Activated T-helper 1 cell treated with Interleukin-2 at 50 U/mL for 16 hours (primary cell): ENCODE measurements around the gene MAMSTR.
A peak's percentile ranks its signal among the peaks of the same experiment; 100 is the strongest.
"Not testable (repeated sequence)": the region's sequence is repeated elsewhere in the genome, so short reads cannot be mapped to it uniquely, and the experiment has no call there.

Experiments
- DNase-seq: peaks from one replicate; pipeline ENCODE4 v3.0.0-alpha.2; 2020; ENCODE audit warnings: low read depth

Gene MAMSTR

GRCh38 chr19:48719263-48720171 lies at the start of gene MAMSTR:
TSS of gene MAMSTR (minus strand) at chr19:48719725. CDS start at chr19:48719031, 694 bp downstream.
- no peak for DNase-seq

DNA sequence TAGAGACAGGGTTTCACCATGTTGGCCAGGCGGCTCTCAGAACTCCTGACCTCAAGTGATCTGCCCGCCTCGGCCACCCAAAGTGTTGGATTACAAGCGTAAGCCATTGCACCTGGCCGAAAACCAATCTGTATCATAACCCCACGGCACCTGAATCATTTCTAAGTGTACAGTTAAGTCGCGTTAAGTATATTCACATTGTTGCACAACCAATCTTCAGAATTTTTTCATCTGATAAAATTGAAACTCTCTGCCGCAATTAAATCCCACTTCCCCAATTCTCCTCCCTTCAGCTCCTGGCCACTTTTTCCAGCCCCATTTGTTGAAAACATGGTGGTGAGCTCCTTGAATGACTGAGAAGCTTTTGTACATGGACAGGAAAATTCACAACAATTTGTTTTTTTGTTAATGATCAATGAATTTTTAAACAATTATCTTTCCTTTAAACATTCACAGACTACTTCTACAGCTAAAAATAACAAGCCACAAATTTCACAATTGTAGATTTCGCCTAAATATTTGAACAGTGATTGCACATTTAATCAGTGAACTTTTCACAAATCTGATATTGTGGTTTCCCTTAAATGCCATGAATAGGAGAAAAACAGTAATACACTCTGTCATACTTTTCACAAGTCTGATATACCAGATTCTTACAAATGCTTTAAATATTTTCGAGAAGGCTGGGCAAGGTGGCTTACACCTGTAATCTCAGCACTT lies 49.6 kb upstream of the MAMSTR start:
- no peak for DNase-seq

DNA sequence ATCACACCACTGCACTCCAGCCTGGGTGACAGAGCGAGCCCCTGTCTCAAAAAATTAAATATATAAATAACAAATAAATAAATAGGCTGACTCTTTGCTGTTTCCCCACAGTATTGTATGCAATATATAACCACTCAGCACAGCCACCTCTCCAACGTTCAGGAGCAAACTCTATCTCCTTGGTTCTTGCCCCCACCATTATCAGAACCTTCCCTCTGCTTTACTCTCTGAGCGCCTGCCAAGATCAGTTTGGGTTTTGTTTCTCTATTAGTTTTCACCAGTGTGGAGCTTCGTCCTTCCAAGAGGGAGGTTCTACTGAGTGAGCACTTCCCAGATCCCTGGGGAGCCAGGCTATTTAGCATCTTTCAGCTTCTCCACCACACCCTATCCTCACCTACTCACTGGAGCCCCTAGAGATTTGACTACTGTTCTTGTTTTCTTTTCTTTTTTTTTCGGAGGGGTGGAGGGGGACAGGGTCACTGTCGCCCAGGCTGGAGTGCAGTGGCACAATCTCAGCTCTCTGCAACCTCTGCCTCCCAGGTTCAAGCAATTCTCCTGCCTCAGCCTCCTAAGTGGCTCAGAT lies 48.7 kb upstream of the MAMSTR start:
- DNase-seq: not testable (repeated sequence)

DNA sequence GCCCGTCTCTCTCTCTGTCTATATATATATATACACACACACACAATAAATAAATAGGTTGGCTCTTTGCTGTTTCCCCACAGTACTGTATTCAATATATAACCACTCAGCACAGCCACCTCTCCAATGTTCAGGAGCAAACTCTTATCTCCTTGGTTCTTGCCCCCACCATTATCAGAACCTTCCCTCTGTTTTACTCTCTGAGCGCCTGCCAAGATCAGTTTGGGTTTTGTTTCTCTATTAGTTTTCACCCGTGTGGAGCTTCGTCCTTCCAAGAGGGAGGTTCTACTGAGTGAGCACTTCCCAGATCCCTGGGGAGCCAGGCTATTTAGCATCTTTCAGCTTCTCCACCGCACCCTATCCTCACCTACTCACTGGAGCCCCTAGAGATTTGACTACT lies 46.3 kb upstream of the MAMSTR start:
- not testable (repeated sequence) for DNase-seq

DNA sequence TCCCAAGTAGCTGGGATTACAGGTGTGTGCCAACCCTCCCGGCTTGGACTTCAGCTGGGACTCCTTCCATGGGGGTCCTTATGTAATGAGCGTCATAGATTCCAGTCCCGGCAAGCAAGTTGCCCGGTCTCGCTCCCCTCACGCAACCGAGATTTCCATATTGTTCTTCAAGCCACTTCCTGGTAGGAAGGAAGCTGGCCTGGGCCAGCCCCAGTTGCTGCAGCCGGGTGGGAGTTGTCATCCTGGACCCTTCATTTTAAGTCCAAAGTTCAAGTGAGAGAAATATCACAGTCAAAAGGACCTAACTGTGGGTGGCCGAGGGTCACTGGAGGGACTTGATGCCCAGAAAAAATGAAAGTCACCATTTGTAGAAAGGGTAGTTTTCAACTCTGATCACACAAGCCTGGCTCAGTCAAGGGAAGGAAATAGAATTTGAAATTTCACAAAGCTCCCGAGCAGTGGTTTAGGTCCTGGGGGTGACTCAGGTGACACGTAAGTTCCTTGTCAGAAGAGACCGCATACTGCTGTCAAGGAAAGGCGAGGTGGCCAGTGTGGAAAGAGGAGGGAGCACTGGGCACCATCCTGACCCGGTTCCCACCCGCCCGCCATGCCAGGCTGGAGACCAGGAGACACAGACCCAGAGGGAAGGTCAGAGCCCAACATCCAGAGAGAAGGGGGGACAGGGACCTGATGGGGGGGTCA lies 41.1 kb upstream of the MAMSTR start:
- DNase-seq: no peak

DNA sequence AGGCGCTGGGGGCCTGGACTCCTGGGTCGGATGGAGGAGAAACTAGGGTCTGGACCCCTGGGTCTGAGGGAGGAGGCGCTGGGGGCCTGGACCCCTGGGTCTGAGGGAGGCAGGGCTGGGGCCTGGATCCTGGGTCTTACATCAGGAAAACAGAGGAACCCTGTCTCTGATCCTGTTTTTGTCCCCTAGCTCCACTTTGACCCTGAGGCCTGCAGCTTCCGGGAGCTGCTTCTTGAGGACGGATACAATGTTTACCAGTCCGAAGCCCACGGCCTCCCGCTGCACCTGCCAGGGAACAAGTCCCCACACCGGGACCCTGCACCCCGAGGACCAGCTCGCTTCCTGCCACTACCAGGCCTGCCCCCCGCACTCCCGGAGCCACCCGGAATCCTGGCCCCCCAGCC lies 38.2 kb upstream of the MAMSTR start:
- DNase-seq: no peak

DNA sequence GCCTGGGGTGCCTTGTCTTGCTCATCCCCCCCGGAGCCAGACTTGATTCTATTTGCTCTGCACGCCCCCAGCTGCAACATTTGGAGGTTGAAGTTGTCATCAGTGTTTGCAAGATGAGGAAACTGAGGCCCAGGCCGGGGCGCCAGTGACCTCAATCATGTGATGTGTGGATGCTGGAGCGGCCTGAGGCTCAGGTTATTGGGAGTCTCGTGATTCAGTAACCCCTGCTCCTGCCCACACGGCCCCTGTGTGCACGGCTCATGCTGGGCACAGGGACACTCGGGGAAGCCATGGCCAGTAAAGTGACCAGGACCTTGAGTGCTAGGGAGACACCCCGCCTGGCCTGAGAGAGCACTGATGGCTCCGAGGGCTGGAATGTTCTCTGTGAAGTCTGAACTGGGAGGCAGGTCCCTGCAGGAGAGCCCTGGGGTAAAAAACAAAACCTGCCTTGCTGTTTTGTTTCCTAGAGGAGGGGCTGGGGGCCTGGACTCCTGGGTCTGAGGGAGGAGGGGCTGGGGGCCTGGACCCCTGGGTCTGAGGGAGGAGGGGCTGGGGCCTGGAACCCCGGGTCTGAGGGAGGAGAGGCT lies 37.7 kb upstream of the MAMSTR start:
- no peak for DNase-seq

DNA sequence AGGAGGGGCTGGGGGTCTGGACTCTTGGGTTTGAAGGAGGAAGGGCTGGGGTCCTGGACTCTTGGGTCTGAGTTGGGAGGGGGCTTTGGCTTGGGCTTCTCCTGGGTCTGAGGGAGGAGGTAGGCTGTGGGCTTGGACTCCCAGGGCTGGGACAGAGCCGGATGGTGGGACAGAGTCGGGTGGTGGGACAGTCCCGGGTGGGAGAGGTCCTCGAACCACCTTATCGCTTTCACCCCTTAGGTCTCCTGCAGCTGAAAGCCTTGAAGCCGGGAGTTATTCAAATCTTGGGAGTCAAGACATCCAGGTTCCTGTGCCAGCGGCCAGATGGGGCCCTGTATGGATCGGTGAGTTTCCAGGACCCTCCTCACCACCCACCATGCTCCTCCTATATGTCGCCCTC lies 37.2 kb upstream of the MAMSTR start:
- DNase-seq: no peak

- no peak for DNase-seq
These were observed 36.7 kb upstream of the MAMSTR start for GRCh38 chr19:48756212-48756611.

GRCh38 chr19:48755787-48756186 lies 36.3 kb upstream of the MAMSTR start:
- no peak for DNase-seq

DNA sequence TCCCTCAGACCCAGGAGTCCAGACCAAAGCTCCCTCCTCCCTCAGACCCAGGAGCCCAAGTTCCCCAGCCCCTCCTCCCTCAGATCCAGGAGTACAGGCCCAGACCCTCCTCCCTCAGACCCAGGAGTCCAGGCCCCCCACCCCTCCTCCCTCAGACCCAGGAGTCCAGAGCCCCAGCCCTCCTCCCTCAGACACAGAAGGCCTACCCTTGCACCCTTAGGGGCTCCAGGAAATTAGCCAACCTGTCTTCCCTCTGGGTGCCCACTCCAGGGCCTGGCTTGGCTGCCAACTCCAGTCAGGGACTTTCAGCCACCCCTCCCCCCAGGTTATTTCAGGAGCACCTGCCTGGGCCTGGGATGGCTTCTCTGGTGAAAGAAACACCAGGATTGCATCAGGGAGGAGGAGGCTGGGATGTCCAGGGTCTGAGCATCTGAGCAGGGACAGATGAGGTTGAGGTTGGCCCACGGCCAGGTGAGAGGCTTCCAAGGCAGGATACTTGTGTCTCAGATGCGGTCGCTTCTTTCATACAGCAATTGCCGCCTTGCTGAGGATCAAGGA lies 35.6 kb upstream of the MAMSTR start, which contains the start of gene FGF21:
Gene FGF21 (plus strand): TSS at position 441 of the 558 bp plus-strand sequence. CDS start 713 bp downstream, outside the sequence.
- no peak for DNase-seq

- peak; percentile 15 for DNase-seq
These were observed 33.2 kb upstream of the MAMSTR start, which contains the start of gene FUT1 for GRCh38 chr19:48752496-48753365. TSS of gene FUT1 (minus strand) at chr19:48752641. CDS start at chr19:48751281, 1,360 bp downstream.

DNA sequence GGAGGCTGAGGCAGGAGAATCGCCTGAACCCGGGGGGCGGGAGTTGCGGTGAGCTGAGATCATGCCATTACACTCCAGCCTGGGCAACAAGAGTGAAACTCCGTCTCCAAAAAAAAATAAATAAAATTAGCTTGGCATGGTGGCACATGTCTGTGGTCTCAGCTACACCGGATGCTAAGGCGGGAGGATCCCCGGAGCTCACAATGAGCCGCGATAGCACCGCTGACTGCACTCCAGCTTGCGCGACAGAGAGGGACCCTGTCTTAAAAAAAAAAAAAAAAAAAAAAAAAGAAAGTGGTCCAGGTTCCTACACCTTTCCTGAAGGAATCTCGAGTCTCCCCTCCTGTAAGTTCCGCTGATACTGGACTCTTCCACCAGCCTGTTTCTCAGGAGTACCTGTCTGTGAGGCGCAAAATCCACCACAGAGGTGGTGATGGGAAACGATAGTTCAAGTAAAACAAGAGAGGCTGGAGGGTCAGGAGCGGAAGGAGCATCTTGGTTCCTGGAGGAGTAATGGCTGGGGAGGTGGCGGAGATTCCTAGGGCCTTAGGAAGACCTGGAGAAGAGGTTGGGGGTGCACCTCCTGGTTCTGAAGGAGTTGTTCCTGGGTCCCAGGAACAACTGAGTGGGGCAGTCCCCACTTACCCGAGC lies 32.4 kb upstream of the MAMSTR start:
- no peak for DNase-seq

- DNase-seq: no peak
These were observed 31.4 kb upstream of the MAMSTR start for GRCh38 chr19:48750771-48751504.

DNA sequence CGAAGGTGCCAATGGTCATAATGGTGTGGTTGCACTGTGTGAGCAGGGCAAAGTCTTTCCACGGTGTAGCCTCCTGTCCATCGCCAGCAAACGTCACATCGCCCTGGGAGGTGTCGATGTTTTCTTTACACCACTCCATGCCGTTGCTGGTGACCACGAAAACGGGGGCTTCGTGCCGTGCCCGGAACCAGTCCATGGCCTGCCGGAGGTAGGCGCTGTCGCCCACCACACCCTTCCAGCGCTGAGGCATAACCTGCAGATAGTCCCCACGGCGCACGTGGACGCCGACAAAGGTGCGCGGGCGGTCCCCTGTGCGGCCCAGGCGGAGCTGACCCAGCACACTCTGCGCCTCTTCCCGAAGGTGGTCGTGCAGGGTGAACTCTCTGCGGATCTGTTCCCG lies 30.8 kb upstream of the MAMSTR start:
- no peak for DNase-seq

DNA sequence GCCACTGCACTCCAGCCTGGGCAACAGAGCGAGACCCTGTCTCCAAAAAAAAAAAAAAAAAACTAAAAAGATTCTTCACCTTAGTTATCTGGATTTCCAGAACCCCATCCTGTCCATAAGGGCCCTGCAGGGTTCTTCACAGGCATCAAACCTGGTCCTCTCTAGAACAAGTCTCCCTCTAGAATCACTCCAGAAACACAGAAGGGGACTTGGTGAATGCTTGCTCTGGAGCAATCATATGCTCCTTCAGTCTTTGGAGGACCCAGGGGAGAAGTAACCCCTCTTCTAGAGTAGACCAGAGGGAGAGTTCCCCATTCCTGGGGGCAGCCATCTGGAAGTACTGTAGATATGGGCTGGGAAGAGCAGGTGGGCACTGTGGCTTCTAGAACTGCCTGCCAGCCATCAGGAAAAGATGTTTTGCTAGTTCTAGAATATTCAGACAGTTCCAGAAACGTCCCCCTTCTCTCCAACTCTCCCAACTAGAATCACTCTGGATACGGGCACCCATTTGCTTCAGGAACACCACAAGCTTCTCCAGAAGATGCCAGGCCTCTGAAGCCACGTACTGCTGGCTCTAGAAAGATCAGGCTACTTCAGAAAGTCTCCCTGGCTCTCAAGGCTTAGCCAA lies 30.2 kb upstream of the MAMSTR start:
- no peak for DNase-seq

DNA sequence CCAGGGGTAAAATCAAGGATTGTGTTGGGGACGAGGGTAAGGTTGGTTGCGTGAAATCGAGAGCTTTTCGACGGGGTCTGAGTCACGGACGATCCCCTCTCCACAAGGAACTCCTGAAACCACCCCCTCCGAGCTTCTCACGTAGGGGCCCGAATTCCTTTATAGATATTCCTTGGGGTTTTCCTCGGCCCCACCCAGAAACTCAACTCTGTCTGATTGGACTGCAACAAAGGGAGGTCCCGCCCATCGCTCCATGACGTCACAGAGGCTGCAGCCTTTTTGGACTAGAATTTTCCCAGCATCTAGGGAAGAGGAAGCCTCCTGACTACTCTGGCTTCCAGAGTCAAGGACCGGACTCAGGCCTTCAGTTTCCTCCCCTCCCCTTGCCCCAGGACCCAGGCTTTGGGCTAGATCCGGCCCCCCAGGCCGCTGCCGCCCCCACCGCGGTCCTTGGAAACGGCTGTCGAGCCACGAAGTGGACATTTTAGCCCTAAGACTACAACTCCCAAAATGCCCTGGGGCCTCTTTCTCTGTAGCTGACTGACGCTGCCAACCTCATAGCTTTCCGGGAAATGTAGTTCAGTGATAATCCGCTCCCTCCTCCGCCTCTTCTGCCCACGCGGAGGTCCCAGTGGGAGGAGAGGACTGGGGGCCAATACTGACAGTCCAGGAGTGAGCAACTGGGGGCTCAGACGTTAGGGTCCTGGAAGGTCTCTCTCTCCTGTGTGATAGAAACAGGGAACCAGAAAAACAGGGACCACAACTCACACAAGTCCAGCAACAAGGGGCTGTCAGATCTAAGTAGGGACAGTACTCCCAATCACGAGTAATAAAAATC lies 27.4 kb upstream of the MAMSTR start, which contains the start of gene IZUMO1:
Gene IZUMO1 (minus strand): TSS at position 172 of the 838 bp plus-strand sequence. CDS start 1,050 bp downstream, outside the sequence.
- DNase-seq: no peak
